GF-D8 (cell line): Measurements from ENCODE around the gene CHD3.
A peak's percentile ranks its signal among the peaks of the same experiment; 100 is the strongest.

Experiments used
- DNase-seq: peaks from one replicate; lab custom pipeline; 2025; lab: John Stamatoyannopoulos, UW

The CHD3 gene

DNA sequence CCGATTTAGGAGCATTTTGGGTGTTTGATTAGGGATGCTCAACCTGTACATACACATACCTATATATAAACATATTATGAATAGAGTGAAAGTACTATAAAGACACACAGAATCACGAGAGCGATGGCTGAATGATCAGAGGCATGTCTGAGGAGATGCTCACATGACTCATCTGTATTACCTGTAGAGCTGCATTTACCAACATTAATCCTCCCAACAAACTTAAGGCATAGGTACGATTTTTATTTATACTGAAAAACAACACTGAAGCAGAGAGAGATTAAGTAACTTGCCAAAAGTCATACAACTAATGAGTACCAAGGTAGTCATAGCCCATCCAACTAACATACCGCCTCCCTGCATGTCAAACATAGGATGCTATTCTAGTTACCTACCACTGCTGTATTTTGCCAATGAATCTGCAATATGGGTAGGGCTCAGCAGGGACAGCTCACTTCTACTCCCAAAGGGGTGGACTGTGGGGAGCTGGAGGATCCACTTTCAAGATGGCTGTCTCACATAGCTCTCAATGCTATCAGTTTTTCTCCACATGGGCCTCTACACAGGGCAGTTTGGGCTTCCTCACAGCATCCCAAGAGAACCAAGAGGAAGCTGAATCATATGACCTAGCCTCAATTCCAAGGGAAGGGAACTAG is 23.5 kb upstream of the CHD3 start:
- DNase-seq: no peak

DNA sequence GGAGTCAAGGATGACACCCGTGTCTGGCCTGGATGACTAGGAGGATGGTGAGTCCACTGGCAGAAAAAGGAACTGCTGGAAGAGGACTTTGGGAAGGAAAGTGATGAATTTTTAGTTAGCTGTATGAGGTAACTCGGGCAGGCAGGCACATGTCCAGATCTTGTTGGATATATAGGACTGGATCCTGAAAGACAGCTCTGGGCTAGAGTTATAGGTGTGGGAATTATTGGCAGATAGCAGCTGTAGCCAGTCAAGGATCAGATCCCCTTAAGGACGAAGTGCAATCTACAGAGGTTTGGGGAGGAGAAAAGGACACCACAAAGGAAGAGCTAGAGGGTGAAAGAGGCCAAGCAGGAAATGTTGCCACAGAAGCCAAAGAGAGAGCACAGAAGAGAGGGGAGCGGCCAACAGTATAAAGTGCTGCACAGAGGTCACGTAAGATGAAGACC is 20.7 kb upstream of the CHD3 start:
- peak; percentile 62 for DNase-seq

- DNase-seq: no peak
Measured at GRCh38 chr17:7873051-7873450, 15.5 kb upstream of the CHD3 start.

GRCh38 chr17:7875804-7876370 is 12.7 kb upstream of the CHD3 start:
- DNase-seq: no peak

DNA sequence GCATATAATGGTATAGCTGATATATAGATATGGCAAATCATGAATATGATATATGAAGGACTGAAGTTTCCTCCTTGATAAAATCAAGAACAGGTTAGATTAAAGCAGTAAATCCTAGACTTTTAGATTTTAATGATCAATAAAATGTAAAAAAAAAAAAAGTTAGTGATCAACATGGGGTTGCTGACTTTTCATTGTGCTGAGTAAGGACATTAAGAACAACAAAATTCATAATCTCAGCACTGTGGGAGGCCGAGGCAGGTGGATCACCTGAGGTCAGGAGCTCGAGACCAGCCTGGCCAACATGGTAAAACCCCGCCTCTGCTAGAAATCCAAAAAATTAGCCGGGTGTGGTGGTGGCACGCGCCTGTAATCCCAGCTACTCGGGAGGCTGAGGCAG is 10.4 kb upstream of the CHD3 start:
- no peak for DNase-seq

GRCh38 chr17:7880076-7880868 is 8.3 kb upstream of the CHD3 start:
- DNase-seq: no peak

- DNase-seq: no peak
Measured at GRCh38 chr17:7881276-7882054, 7.1 kb upstream of the CHD3 start.

DNA sequence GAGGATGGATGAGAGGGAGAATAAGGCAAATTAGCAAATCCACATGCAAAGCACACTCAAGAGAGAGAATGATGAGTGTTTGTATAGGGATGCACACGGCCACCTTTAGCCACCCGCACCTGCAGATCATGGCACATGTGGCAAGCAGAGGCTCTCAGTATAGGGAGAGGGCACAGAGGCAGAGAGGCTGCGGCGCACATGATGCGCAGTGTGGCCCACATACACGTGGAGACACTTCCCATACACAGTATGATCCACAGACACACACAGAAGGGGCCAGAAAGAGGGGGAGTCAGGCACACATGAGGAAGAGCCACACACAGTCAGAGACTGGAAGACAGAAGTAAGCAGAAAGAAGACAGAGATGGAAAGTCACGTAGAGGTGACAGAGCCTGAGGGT is 6.5 kb upstream of the CHD3 start:
- DNase-seq: no peak

- DNase-seq: no peak
Measured at GRCh38 chr17:7882629-7883028, 6.0 kb upstream of the CHD3 start.

- no peak for DNase-seq
Measured at GRCh38 chr17:7883781-7884386, 4.7 kb upstream of the CHD3 start.

GRCh38 chr17:7884581-7885366 is 3.8 kb upstream of the CHD3 start:
- DNase-seq: no peak

DNA sequence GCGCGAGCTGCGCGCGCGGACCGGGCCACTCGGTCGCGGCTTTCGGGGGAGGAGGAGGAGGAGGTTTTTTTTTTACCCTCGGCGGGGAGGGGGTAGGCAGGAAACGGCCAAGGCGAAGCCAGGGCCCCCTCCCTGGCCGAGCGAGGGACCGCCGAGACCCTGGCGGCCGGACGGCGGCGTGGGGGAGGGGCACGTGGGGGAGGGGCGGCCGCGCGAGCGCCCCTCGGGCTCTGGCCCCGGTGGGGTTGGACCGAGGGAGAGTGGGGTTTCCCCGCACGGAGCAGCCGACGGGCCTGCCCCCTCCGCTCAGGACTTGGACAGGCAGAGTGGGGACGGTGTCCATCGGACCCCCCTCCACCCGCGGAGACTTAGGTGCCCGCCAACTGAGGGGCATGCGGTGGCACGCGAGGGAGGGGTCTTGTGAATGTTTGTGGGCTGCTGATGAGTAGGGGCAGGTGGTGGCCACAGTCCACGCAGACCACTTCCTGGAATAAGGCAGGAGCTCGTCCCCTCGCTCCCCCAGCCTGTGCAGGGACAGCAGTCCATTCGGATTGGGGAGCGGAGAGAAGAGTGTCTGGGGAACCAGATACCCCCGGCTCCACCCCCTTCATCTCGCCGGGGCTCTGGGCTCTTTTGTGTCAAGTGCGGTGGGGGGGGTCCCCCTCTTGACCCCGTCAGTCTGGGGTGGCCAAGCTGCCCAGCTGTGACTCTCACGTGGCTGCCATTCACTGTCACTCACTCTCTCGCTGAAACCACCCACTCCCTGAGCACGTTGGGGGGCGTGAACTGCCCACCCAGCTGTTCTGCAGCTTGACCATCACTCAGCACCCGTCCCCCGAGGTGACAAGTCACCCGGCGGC is 3.0 kb upstream of the CHD3 start:
- DNase-seq: peak; percentile 23

DNA sequence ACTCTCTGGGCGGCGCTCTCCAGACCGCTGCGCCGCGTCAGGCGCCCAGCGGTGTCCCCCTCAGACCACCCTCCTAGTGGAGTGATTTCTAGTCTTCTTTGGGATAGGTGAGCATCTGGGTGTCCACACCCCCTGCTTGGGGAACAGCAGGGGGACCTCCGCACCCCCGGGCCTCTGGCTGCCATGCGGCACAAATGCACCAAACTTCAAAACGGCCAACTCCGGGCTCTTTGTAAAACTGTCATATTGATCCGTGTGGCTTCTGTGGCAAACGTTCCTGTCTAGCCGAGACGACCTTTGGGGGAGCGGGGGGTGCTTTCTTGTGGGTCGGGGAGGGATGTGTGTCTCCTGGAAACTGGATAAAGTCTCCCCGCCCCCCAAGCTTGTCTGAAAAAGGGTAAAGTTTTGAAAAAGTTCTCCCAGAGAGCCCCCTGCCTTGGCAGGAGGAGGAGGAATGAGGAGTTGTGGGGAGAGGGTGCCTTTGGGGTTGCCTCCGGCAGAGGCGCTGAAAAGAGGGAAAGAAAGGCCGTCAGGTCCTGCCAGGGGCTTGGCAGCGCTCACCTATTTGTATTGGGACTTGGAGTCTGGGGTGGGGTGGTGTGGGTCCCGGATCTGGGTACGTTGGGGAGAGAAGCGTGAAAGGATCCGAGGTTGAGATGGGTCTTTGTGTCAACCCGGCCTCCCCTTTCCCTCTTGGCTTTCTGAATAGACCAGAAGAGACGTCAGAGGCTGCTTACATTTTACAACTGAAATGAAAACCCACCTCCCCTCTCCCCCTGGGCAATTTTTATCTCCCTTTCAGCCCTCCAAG is 2.2 kb upstream of the CHD3 start:
- DNase-seq: no peak

GRCh38 chr17:7887038-7887481 is 1.5 kb upstream of the CHD3 start:
- no peak for DNase-seq

DNA sequence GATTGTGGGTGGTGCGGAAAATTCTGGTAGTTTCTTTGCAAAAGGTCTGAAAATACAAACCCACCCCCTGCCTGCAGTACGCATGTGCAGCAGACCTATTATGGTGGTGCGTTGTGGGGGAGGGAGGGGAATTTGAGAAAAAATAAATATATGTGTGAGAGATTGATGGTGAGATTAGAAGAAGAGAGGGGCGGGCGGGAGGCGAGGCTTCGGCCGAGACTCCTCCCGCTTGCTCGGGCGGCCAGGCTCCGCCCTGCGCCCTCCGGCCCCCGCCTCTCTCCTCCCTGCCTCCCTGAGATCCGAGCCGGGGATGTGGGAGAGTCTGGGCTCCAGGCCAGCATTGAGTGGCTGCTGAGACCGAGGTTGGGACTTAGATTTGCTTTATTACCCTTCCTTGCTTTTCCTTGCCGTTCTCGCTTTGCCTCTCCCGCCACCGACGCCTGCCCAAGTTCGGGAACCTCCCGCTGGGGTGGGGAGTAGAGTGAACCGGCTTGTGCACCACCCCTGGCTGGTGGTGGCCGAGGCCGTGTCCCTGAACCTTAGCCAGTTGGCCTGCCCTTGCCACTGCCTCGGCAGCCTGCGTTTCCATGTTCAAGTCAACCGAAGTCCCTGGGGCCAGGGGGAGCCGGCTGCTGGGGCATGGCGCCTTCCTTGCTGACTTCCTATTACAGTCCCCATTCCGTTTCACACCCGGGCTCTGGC is 956 bp upstream of the CHD3 start:
- DNase-seq: peak; percentile 77

- DNase-seq: peak; percentile 34
Measured at GRCh38 chr17:7889166-7889955, 772 bp downstream of the CHD3 start.

DNA sequence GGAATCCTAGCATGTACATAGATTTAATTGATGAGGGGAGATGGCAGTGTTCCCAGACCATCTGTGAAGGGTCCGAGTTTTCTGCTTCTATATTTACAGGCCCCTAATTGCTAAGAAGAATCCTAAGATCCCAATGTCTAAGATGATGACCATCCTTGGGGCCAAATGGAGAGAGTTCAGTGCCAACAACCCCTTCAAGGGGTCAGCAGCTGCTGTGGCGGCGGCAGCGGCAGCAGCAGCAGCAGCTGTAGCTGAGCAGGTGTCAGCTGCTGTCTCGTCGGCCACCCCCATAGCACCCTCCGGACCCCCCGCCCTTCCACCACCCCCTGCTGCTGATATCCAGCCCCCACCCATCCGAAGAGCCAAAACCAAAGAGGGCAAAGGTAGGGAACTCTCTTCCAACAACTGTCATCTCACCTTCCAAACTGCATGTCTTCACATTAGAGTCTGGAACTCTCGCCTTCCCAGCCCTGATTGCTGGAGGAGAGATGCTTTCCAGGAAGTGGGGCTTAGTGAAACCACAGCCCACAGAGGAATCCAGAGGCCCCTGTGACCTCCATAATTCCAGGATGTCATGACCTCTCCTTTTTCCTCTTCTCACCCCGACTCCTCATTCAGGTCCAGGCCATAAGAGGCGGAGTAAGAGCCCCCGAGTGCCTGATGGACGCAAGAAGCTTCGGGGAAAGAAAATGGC is 4.7 kb downstream of the CHD3 start:
- DNase-seq: no peak
